Mesenchymal stem cell (in vitro differentiated cells and primary cell): ENCODE results near the gene LGR6.
A peak's percentile ranks its signal among the peaks of the same experiment; 100 is the strongest.

Source experiments
- DNase-seq: peaks from one replicate; pipeline ENCODE4 v3.0.0-alpha.2; 2013
- H2AFZ ChIP-seq: one replicate; pipeline ENCODE4 v1.6.1; 2013; ENCODE audit warnings: low read depth, mild to moderate bottlenecking, control low read depth, inconsistent platforms, low read length, moderate library complexity
- H2AK5ac ChIP-seq: 2 replicates; pipeline ENCODE4 v1.6.1; 2013; ENCODE audit warnings: low read length, moderate library complexity, mild to moderate bottlenecking, inconsistent platforms; ENCODE audit not compliant: severe bottlenecking
- H2BK120ac ChIP-seq: one replicate; pipeline ENCODE4 v1.6.1; 2013; ENCODE audit warnings: low read depth, mild to moderate bottlenecking, inconsistent platforms, low read length, moderate library complexity
- H2BK12ac ChIP-seq, 2 experiments: one replicate each; pipeline ENCODE4 v1.6.1; 2013; ENCODE audit warnings: inconsistent platforms in 2 of 2, low read length in 2 of 2, mild to moderate bottlenecking in 2 of 2, moderate library complexity in 2 of 2, control low read depth in 1 of 2
- H2BK15ac ChIP-seq: one replicate; pipeline ENCODE4 v1.6.1; 2013; ENCODE audit warnings: mild to moderate bottlenecking, low read depth, inconsistent platforms; ENCODE audit not compliant: poor library complexity, severe bottlenecking
- H2BK5ac ChIP-seq: 2 replicates; pipeline ENCODE4 v1.6.1; 2013; ENCODE audit warnings: low read depth, mild to moderate bottlenecking, low read length, control low read depth, inconsistent platforms; ENCODE audit not compliant: poor library complexity, severe bottlenecking
- H3K14ac ChIP-seq, 2 experiments: one replicate each; pipeline ENCODE4 v1.6.1; 2013; ENCODE audit warnings: inconsistent platforms in 2 of 2, low read length in 2 of 2, control low read depth in 1 of 2, mild to moderate bottlenecking in 1 of 2, moderate library complexity in 1 of 2
- H3K18ac ChIP-seq, 2 experiments: one replicate each; pipeline ENCODE4 v1.6.1; 2013; ENCODE audit warnings: inconsistent platforms in 2 of 2, low read length in 2 of 2, control low read depth in 1 of 2, low read depth in 1 of 2, mild to moderate bottlenecking in 1 of 2
- H3K23ac ChIP-seq, 2 experiments: one replicate each; pipeline ENCODE4 v1.6.1; 2013; ENCODE audit warnings: inconsistent platforms in 2 of 2, low read length in 2 of 2, mild to moderate bottlenecking in 2 of 2, moderate library complexity in 2 of 2, control low read depth in 1 of 2
- H3K27ac ChIP-seq: 2 replicates; pipeline ENCODE4 v1.5.1; 2013; ENCODE audit warnings: mild to moderate bottlenecking, moderate library complexity, low read length, control low read depth, inconsistent platforms; ENCODE audit not compliant: poor library complexity, severe bottlenecking
- H3K27me3 ChIP-seq, 2 experiments: 2 replicates each; pipeline versions ENCODE4 v1.6.1 to v1.7.0; 2013; ENCODE audit warnings: low read length in 2 of 2, mild to moderate bottlenecking in 2 of 2, moderate library complexity in 2 of 2, control low read depth in 1 of 2, inconsistent platforms in 1 of 2; ENCODE audit not compliant: control insufficient read depth in 1 of 2, insufficient read depth in 1 of 2
- H3K36me3 ChIP-seq, 2 experiments: 2 replicates each; pipeline versions ENCODE4 v1.6.1 to v1.7.0; 2013; ENCODE audit warnings: low read length in 2 of 2, control low read depth in 1 of 2, inconsistent platforms in 1 of 2, low read depth in 1 of 2, mild to moderate bottlenecking in 1 of 2; ENCODE audit not compliant: insufficient read depth in 2 of 2, control insufficient read depth in 1 of 2
- H3K4ac ChIP-seq, 2 experiments: one replicate each; pipeline ENCODE4 v1.6.1; 2013; ENCODE audit warnings: inconsistent platforms in 2 of 2, low read length in 2 of 2, mild to moderate bottlenecking in 2 of 2, moderate library complexity in 2 of 2, control low read depth in 1 of 2, low read depth in 1 of 2
- H3K4me1 ChIP-seq: 2 replicates; pipeline ENCODE4 v1.6.1; 2013; ENCODE audit warnings: low read depth, low read length, control low read depth; ENCODE audit not compliant: control insufficient read depth, insufficient read depth
- H3K4me2 ChIP-seq: 2 replicates; pipeline ENCODE4 v1.6.1; 2013; ENCODE audit warnings: low read length, mild to moderate bottlenecking, inconsistent platforms; ENCODE audit not compliant: poor library complexity, severe bottlenecking
- H3K4me3 ChIP-seq, 2 experiments: 2 replicates each; pipeline versions ENCODE4 v1.5.1 to v1.7.0; 2013; ENCODE audit warnings: low read length in 2 of 2, mild to moderate bottlenecking in 2 of 2, control low read depth in 1 of 2, low read depth in 1 of 2; ENCODE audit not compliant: insufficient read depth in 1 of 2
- H3K79me1 ChIP-seq: replicated peaks from 2 replicates; pipeline ENCODE4 v1.6.1; 2013; ENCODE audit warnings: mild to moderate bottlenecking, control low read depth, low read length, inconsistent platforms; ENCODE audit not compliant: poor library complexity, severe bottlenecking
- H3K9ac ChIP-seq: 2 replicates; pipeline ENCODE4 v1.7.0; 2013; ENCODE audit warnings: mild to moderate bottlenecking, low read length, moderate library complexity
- H3K9me3 ChIP-seq: 2 replicates; pipeline ENCODE4 v1.7.0; 2013; ENCODE audit warnings: mild to moderate bottlenecking, low read length; ENCODE audit not compliant: control insufficient read depth
- H4K8ac ChIP-seq: one replicate; pipeline ENCODE4 v1.6.1; 2013; ENCODE audit warnings: inconsistent platforms, mild to moderate bottlenecking, low read length, moderate library complexity
- H4K91ac ChIP-seq: one replicate; pipeline ENCODE4 v1.6.1; 2013; ENCODE audit warnings: mild to moderate bottlenecking, low read length, inconsistent platforms
- WGBS: methylation state at CpG from one replicate; pipeline ENCODE4 v1.1.7; 2013; ENCODE audit warnings: mixed read lengths; 5-methylcytosine and 5-hydroxymethylcytosine counted together

Gene LGR6

DNA sequence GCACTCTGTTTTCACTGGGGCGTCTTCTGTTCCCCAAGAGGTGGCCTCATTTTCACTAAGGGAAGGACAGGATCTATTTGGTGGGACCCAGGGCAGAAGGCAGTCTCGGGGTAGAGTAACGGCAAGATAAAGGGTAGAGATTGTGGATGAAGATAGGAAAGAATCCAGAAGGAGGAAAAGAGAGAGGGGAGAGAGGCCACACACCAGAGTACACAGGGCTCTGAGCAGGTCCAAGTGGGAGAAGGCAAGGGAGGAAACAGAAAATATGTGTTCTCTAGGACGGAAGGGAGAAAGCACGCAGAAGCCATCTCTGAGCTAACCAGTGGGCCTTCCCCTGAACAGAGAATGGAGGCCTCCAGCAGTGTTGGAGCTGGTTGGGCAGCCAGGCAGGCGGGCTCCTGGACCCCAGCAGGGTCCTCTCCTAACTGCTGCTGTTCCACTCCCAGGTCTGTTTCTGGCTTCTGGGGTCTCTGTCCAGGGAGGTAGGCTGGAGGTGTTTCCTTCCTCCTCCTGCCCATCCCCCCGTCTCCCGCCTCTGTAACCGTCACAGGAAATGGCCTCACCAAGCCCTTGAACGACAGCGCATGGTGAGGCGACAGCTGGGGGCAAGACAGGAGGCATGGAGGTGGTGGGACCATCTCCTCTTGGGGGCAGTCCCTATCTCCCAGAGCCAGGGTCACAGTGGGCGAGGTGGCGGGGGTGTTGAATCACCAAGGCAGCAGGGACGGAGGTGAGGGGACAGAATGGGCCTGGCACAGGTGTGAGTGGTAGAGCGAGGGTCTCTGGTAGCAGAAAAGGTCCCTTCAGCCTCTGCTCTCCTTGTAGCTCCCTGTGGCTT lies 33.8 kb upstream of the LGR6 start:
- no peaks in the 10 kb centered on the region for H3K36me3 ChIP-seq
- no peak overlapping the region for H2AFZ ChIP-seq
- no peak overlapping the region for H2BK12ac ChIP-seq
- peak overlapping the region in 1 of 2 experiments; percentile 18 for H3K14ac ChIP-seq
- no peaks in the 10 kb centered on the region for H3K79me1 ChIP-seq
- no peak overlapping the region for H2BK5ac ChIP-seq
- no peaks in the 10 kb centered on the region for H3K9me3 ChIP-seq
- no peak overlapping the region for H3K9ac ChIP-seq
- no peak overlapping the region for H3K4me2 ChIP-seq
- H3K18ac ChIP-seq: peak overlapping the region in 1 of 2 experiments; percentile 23
- H4K91ac ChIP-seq: no peak overlapping the region
- H3K23ac ChIP-seq: no peak overlapping the region
- WGBS: 85% methylated on average over 15 of the region's 16 CpGs
- H2BK15ac ChIP-seq: no peak overlapping the region
- no peak overlapping the region for H3K4me3 ChIP-seq
- DNase-seq: no peak
- H4K8ac ChIP-seq: no peak overlapping the region
- H3K27me3 ChIP-seq: peaks cover 0 to 62% of the 10 kb centered on the region in 2 experiments
- peaks cover 14% of the 10 kb centered on the region for H3K4me1 ChIP-seq
- H2BK120ac ChIP-seq: no peak overlapping the region
- no peak overlapping the region for H2AK5ac ChIP-seq
- H3K27ac ChIP-seq: no peak overlapping the region
- no peak overlapping the region for H3K4ac ChIP-seq

DNA sequence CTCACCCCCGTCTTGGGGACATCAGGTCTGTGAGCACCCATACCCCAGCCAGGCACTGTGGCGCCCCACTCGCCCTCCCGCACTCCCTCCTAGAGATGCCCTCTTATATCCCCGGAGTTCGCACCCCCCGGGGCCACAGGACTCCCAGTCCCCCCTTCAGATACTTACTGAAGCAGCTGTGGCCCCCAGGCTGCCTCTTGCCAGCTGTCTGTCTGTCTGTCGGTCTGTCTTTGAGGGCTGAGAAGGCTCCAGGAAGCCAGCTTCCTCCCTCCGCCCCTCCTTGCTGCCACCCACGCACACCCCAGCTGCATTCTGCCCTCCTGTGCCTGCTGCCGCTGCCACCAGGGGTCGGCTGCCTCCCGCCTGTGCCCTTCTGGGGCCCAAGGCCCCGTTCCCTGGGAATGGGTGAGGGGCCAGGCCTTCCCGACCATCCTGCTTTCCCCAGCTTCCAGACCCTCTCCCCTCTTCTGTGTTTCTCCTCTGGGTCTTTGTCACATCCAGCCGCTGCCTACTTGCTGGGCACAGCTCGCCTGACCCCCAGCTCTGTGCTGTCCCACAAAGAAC lies 33.1 kb upstream of the LGR6 start, which contains the start of gene PTPN7:
Gene PTPN7 (minus strand): TSS at position 226 of the 564 bp plus-strand sequence. CDS start 1,200 bp downstream, outside the sequence.
- no peak within 1 kb of the TSS for H2BK12ac ChIP-seq
- no peak within 1 kb of the TSS for H3K9ac ChIP-seq
- no peak within 1 kb of the TSS for H2BK15ac ChIP-seq
- H3K4me1 ChIP-seq: peaks cover 8% of the 10 kb centered on the region
- no peak within 1 kb of the TSS for H4K8ac ChIP-seq
- no peaks in the 10 kb centered on the region for H3K79me1 ChIP-seq
- H4K91ac ChIP-seq: no peak within 1 kb of the TSS
- no peak within 1 kb of the TSS for H3K4me2 ChIP-seq
- no peak within 1 kb of the TSS for H2BK120ac ChIP-seq
- no peaks in the 10 kb centered on the region for H3K9me3 ChIP-seq
- H2AK5ac ChIP-seq: no peak within 1 kb of the TSS
- no peaks in the 10 kb centered on the region for H3K36me3 ChIP-seq
- H3K4ac ChIP-seq: no peak within 1 kb of the TSS
- H3K18ac ChIP-seq: peak within 1 kb of the TSS in 1 of 2 experiments; percentile 23
- H2BK5ac ChIP-seq: no peak within 1 kb of the TSS
- no peak within 1 kb of the TSS for H3K27ac ChIP-seq
- H2AFZ ChIP-seq: peak within 1 kb of the TSS; percentile 44
- no peak for DNase-seq
- peaks cover 0 to 60% of the 10 kb centered on the region in 2 experiments for H3K27me3 ChIP-seq
- 94% methylated on average over 17 of the region's 17 CpGs for WGBS
- H3K4me3 ChIP-seq: no peak within 1 kb of the TSS
- H3K14ac ChIP-seq: peak within 1 kb of the TSS in 1 of 2 experiments; percentile 18
- no peak within 1 kb of the TSS for H3K23ac ChIP-seq

DNA sequence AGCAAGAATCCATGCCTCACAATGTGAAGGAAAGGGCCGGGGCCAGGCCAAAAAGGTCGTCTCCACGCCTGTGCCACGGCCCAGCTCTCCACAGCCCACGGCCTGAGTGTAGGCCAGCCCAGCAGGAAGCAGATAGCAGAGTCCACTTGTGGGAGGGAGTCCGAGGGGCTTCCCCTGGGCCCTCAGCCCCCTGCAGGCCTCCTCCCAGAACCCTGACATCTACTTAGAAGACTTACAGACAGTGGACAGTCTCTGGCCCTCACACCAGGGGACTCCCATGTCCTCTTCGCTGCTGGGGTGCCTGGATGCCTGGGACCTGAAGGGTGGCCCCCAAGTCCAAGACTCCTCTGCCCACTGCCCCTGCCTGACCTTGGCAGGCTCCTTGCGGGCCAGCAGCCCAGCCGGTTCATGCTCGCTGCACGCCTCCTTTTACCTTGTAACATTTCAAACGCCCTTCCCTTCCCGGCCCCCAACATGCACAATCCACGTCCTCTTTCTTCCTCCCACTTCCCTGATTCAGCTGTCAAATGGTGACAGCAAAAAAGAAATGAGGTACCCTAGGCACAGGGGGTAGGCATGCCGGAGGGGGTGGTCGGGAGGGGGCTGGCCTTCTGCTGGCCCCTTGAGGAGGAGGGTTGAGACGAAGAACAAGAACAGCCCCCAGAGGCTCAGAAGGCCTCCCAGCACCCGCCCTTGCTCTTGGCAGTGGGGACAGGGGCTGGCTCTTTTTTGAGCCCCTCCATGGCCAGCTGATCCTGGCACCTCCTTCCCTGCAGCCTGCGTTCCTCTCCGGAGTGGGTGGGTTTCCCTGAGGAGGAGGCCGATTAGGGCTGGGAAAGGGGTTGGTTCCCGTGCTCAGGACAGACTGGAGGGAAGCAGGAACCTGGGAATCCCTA lies 32.2 kb upstream of the LGR6 start:
- Histone ChIP-seq H3K14ac (no peak overlapping the region), H3K4ac (no peak overlapping the region), H3K4me3 (no peak overlapping the region), H3K36me3 (no peaks in the 10 kb centered on the region), H4K8ac (no peak overlapping the region), H3K79me1 (no peaks in the 10 kb centered on the region), H3K4me1 (peaks cover 7% of the 10 kb centered on the region), H3K9ac (no peak overlapping the region), H2BK120ac (no peak overlapping the region), H4K91ac (no peak overlapping the region), H3K27me3 (peaks cover 0 to 68% of the 10 kb centered on the region in 2 experiments), H2BK12ac (no peak overlapping the region), H3K18ac (no peak overlapping the region), H3K23ac (no peak overlapping the region), H3K9me3 (no peaks in the 10 kb centered on the region), H2AK5ac (no peak overlapping the region), H2BK5ac (no peak overlapping the region), H3K27ac (no peak overlapping the region), H2BK15ac (peak overlapping the region; percentile 6), H2AFZ (no peak overlapping the region), H3K4me2 (no peak overlapping the region)
- WGBS: 75% methylated on average over 20 of the region's 22 CpGs
- no peak for DNase-seq
